SH-SY5Y (cell line): ENCODE data around the gene ROR1.

Experiments
- GATA2 ChIP-seq: IDR thresholded peaks from 2 replicates; pipeline ENCODE4 v1.6.1; 2011; ENCODE audit warnings: mild to moderate bottlenecking, low read depth, low read length
- GATA3 ChIP-seq: IDR thresholded peaks from 2 replicates; pipeline ENCODE4 v1.6.1; 2011; ENCODE audit warnings: low read depth, mild to moderate bottlenecking, low read length, moderate library complexity

Gene ROR1

DNA sequence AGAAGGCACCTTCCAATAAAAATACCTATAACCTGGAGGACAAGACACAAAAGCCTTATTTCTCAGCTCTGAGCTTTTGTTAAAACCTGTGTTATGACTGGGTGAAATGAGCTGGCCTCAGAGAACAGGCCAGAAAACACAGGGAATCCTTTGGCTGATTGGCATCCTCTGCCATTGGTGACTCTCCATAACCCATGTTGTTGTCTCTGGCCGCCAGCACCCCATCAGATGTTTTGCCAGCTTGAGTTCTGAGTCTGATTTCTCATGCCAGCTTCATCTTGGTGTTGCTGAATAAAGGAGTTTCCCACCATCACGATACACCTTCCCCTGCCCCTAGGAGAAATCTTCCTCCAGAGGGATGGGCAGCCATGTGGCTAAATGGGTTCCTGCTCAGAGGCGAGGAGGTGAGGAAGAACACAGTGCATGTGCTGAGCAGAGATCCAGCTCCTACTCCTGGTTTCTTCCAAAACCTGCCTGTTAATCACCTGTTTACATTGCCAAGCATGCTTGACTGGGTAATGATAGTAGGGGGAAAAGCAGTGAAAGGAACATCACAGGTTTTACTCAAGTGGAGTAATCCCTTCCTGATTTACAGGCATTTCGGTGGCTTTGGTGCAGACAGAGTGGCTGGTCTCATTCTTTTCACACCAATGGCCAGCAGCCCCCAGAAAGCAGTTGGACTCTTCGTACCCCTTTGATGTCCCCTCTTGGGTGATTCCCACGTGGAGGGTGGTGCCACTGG, 109.8 kb downstream of the ROR1 start:
- TF ChIP-seq GATA2 (no peak), GATA3 (no peak)

- no peak for TF ChIP-seq GATA3
- TF ChIP-seq GATA2: no peak
Observed at GRCh38 chr1:63884486-63884885, 110.7 kb downstream of the ROR1 start.

DNA sequence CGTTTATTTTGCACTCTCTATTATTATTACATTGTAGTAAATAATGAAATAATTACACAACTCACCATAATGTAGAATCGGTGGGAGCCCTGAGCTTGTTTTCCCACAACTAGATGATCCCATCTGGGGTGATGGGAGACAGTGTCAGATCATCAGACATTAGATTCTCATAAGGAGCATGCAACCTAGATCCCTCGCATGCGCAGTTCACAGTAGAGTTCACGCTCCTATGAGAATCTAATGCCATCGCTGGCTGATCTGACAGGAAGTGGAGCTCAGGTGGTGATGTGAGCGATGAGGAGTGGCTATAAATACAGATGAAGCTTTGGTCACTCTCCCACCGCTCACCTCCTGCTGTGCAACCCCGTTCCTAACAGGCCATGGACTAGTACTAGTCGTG, 112.1 kb downstream of the ROR1 start:
- TF ChIP-seq GATA3 (no peak), GATA2 (no peak)

DNA sequence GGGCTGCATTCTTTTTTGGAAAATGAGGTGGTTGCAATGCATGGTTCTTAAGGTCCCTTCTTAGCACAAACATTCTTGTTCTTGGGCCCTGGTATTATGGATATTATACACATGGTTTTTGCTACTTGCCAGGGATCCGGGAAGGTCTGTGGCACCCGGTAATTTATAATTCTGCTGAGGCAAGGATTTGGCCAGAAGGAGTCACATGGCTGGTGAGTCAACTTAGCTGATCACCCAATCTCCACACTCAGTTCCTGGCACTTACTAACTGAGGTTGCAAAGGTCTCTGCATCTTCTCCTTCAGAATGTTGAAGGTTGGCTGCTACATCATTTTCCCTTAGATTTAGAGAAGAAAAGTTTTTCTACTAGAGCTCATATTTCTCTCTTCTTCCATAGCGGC, 112.5 kb downstream of the ROR1 start:
- TF ChIP-seq GATA2 (no peak), GATA3 (no peak)

DNA sequence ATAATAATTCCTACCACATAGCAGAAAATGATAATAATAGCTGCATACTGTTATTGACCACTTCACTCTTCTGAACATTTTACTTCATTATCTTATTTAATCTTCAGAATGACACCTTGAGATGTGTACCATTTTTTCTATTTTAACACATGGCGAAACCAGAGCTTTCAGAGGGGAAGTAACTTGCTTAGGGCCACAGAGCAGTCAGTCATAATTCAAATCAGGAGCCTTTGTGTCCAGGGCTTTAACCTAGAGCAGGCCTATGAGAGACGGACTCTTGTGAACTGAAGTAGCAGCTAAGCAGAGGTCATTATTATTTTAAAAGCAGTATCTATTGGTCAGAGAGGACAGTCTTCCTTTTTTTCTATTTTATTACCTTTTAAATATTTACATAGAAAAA, 114.0 kb downstream of the ROR1 start:
- no peak for TF ChIP-seq GATA2
- no peak for TF ChIP-seq GATA3

DNA sequence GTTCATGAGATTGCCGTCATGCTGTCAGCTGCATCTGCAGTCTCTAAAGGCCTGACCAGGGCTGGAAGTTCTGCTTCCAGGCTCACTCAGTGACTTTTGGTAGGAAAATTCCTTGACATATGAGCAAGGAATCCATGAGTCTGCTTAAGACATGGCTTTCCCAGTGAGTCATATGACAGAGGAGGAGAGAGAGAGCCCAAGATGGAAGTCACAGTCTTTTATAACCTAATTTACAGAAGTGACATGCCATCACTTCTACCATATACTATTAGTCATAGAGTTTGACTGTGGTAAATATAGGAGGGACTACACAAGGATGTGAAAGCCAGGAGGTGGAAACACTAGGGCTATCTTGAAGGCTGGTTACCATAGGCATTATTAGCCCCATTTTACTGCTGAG, 115.2 kb downstream of the ROR1 start:
- TF ChIP-seq GATA3 (no peak), GATA2 (no peak)

DNA sequence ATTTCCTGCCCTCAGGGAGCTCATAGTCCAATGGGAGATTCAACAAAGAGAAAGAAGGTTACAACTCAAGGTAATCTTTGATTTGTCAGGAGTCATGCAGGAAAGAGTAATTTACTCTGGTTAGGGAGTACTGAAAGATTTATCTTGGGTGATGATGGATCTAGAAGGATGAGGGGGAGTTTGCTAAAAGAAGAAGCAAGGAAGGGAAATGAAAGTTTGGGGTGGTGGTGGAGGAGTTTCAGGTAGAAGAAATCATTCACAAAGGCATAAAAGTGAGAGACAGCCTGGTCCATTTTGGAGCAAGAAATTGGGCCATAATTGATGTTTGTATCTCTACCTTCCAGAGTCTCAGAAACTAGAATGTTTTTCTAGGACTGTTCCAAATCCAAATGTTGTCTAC, 116.7 kb downstream of the ROR1 start:
- no peak for TF ChIP-seq GATA2
- no peak for TF ChIP-seq GATA3

- no peak for TF ChIP-seq GATA3
- TF ChIP-seq GATA2: no peak
Observed at GRCh38 chr1:63891060-63891690, 117.4 kb downstream of the ROR1 start.

DNA sequence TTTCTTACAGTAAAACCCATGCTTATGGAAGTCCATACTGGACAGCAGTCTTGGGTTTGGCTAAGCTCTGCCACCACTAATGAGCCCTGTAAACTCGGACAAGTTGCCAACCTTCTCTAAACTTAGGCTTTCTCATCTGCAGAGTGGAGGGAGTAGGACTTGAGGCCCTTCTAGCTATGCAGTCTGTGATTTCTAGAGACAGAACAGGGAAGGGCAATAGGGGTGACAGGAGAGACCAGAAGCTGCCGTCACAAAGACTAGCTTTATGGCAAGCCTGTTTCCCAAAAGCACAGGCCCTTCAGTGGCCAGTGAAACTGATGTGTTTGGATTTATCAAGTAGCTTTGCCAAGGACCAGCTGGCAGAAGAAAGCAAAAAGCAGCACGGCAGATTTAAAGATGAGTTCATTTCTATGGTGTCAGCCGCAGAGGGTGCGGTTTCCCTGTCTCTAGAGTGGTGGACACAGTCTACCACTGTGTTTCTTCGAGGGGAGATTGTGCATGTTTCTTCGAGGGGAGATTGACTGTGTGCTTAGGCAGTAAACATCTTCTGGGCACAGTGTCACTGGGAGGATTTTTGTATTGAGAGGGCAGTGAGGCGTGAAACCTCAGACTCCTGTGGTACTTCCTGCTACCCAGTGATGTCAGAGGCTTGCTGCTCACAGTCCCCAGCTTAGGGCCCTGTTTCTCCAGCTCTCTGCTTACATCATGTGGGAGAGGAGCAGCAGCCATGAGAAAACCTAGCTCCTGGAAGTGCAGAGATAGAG, 119.0 kb downstream of the ROR1 start:
- no peak for TF ChIP-seq GATA3

GRCh38 chr1:63893976-63894375, 120.2 kb downstream of the ROR1 start:
- TF ChIP-seq GATA3: no peak
- TF ChIP-seq GATA2: no peak

DNA sequence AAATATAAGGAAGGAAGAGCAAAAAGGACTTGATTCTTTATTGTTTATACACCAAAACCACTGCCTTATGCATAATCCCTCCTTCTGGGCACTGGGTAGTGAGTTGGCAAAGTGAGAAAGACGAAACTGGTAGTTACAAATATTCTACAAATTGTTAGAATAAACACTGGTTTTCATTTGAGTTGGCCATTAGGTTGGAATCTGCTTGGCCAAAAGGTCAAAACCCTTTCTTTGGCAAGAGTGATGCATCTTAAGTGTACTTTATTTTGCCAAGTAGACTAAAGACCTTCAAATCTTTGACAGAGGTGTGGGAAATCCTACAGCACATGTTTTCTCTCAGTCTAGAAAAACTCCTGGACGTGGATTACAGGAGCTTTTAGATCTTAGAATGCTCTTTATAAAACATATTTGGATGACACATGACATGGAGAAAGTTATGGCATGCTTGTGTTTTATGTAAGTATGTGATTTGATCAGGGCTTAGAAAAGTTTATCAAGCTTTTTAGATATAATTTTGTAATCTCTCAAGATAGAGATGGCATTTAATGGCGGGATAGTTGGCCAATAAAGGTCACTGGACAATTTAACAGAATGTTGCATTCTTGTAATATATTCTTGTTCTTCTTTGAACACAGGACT, 120.9 kb downstream of the ROR1 start:
- TF ChIP-seq GATA3 (no peak), GATA2 (no peak)

DNA sequence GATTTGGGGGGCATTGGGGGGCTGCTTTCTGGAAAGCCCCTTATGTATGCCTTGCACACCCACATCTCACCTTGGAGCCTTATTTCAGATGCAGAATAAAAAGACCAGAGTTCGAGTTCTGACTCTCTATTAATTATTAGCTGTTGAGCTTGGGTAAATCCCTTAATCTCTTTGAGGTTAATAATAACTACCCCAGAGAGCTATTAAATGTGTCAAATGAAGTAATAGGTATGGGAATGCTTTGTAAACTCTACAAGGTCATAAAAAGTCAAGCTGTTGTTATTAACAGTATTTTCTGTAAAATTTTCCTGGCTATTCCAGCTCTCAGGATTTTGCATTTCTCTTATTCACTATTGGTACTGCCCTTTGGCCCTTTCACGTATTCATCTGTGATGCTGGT, 122.9 kb downstream of the ROR1 start:
- TF ChIP-seq GATA2 (no peak), GATA3 (no peak)

- TF ChIP-seq GATA2: no peak
- no peak for TF ChIP-seq GATA3
Observed at GRCh38 chr1:63898428-63899196, 124.8 kb downstream of the ROR1 start.

DNA sequence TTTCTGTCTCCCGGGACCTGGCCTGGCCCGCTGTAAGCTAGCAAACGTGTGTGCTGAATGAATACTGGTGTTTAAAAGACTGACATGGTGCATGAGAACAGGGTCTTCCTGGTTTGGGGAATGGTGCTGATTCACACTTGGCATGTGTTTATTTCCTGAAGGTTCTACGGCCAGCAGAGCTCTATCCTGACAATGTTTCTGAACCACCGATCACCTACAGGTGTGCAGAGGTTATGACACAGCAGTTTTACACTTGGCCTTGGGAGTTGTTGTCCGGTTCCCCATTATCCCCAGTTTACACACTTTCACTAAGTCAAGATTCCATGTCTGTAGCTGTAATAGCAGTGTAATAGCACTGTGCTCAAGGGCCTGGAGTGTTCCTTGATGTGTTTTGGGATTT, 127.3 kb downstream of the ROR1 start:
- TF ChIP-seq GATA3 (no peak), GATA2 (no peak)
